H9 (cell line): Measurements from ENCODE around the gene GLMP. TPM values are rescaled to one million over a fixed set of nuclear protein-coding genes. Genes with fewer than 3 reads are reported as not detected.

Experiments used
- DNase-seq: peaks from one replicate; pipeline ENCODE4 v3.0.0-alpha.2; 2017
- H2AFZ ChIP-seq: one replicate; pipeline ENCODE4 v1.6.1; 2013; ENCODE audit warnings: mild to moderate bottlenecking, low read length, control low read depth, moderate library complexity
- H2AK5ac ChIP-seq: 2 replicates; pipeline ENCODE4 v1.6.1; 2013; ENCODE audit warnings: low read length, control low read depth, mixed read lengths; ENCODE audit not compliant: insufficient read length
- H2BK120ac ChIP-seq: one replicate; pipeline ENCODE4 v1.6.1; 2013; ENCODE audit warnings: low read depth, mild to moderate bottlenecking, low read length, control low read depth, inconsistent platforms; ENCODE audit not compliant: poor library complexity, severe bottlenecking
- H2BK12ac ChIP-seq: 2 replicates; pipeline ENCODE4 v1.6.1; 2013; ENCODE audit warnings: low read length, control low read depth, mixed read lengths, low read depth; ENCODE audit not compliant: insufficient read length
- H2BK15ac ChIP-seq: 2 replicates; pipeline ENCODE4 v1.6.1; 2013; ENCODE audit warnings: low read depth, low read length, control low read depth
- H2BK20ac ChIP-seq: one replicate; pipeline ENCODE4 v1.6.1; 2013; ENCODE audit warnings: low read depth, mild to moderate bottlenecking, low read length, control low read depth, inconsistent platforms; ENCODE audit not compliant: poor library complexity, severe bottlenecking
- H2BK5ac ChIP-seq: 2 replicates; pipeline ENCODE4 v1.6.1; 2013; ENCODE audit warnings: low read length, control low read depth, mixed read lengths; ENCODE audit not compliant: insufficient read length
- H3K14ac ChIP-seq: 2 replicates; pipeline ENCODE4 v1.6.1; 2013; ENCODE audit warnings: low read length, control low read depth; ENCODE audit not compliant: insufficient read depth
- H3K18ac ChIP-seq: 2 replicates; pipeline ENCODE4 v1.6.1; 2013; ENCODE audit warnings: low read depth, mild to moderate bottlenecking, mixed read lengths, low read length, control low read depth; ENCODE audit not compliant: insufficient read length
- H3K23ac ChIP-seq: 2 replicates; pipeline ENCODE4 v1.6.1; 2013; ENCODE audit warnings: low read length, control low read depth, mixed read lengths, low read depth; ENCODE audit not compliant: insufficient read length
- H3K23me2 ChIP-seq: 2 replicates; pipeline ENCODE4 v1.6.1; 2013; ENCODE audit warnings: low read depth, mild to moderate bottlenecking, mixed read lengths, low read length, control low read depth; ENCODE audit not compliant: insufficient read length, poor library complexity, severe bottlenecking
- H3K27ac ChIP-seq: 2 replicates; pipeline ENCODE4 v1.5.1; 2013; ENCODE audit warnings: low read length, control low read depth, mixed read lengths, low read depth; ENCODE audit not compliant: insufficient read length
- H3K27me3 ChIP-seq: 2 replicates; pipeline ENCODE4 v1.6.1; 2013; ENCODE audit warnings: low read length, control low read depth, inconsistent platforms; ENCODE audit not compliant: insufficient read depth
- H3K4ac ChIP-seq: 2 replicates; pipeline ENCODE4 v1.6.1; 2013; ENCODE audit warnings: low read depth, mild to moderate bottlenecking, control low read depth, inconsistent platforms, low read length, moderate library complexity
- H3K4me1 ChIP-seq: 2 replicates; pipeline ENCODE4 v1.6.1; 2013; ENCODE audit warnings: low read length, control low read depth, inconsistent platforms; ENCODE audit not compliant: insufficient read depth
- H3K4me2 ChIP-seq: 2 replicates; pipeline ENCODE4 v1.6.1; 2013; ENCODE audit warnings: low read length, control low read depth, mixed read lengths; ENCODE audit not compliant: insufficient read length, insufficient read depth
- H3K56ac ChIP-seq: 2 replicates; pipeline ENCODE4 v1.6.1; 2013; ENCODE audit warnings: low read depth, mild to moderate bottlenecking, mixed read lengths, low read length, control low read depth; ENCODE audit not compliant: insufficient read length
- H3K79me1 ChIP-seq: 2 replicates; pipeline ENCODE4 v1.6.1; 2013; ENCODE audit warnings: low read depth, mild to moderate bottlenecking, moderate library complexity, low read length, control low read depth, inconsistent platforms; ENCODE audit not compliant: insufficient read depth, poor library complexity, severe bottlenecking
- H3K79me2 ChIP-seq: 2 replicates; pipeline ENCODE4 v1.6.1; 2013; ENCODE audit warnings: low read length, control low read depth, inconsistent platforms; ENCODE audit not compliant: insufficient read depth
- H3K9ac ChIP-seq: 2 replicates; pipeline ENCODE4 v1.6.1; 2013; ENCODE audit warnings: low read length, control low read depth, mixed read lengths; ENCODE audit not compliant: insufficient read length; ENCODE audit errors: extremely low read depth
- H3K9me3 ChIP-seq: one replicate; pipeline ENCODE4 v1.6.1; 2013; ENCODE audit warnings: low read depth, low read length, inconsistent platforms; ENCODE audit not compliant: control insufficient read depth
- H3T11ph ChIP-seq: one replicate; pipeline ENCODE4 v1.6.1; 2013; ENCODE audit warnings: mild to moderate bottlenecking, low read length, control low read depth, inconsistent platforms
- H4K20me1 ChIP-seq: one replicate; pipeline ENCODE4 v1.6.1; 2013; ENCODE audit not compliant: control insufficient read depth, insufficient read length, insufficient read depth
- H4K5ac ChIP-seq: 2 replicates; pipeline ENCODE4 v1.6.1; 2013; ENCODE audit warnings: low read depth, mild to moderate bottlenecking, mixed read lengths, low read length, control low read depth; ENCODE audit not compliant: insufficient read length
- H4K8ac ChIP-seq: replicated peaks from 2 replicates; pipeline ENCODE4 v1.6.1; 2013; ENCODE audit warnings: low read length, control low read depth, mixed read lengths, low read depth; ENCODE audit not compliant: insufficient read length
- H4K91ac ChIP-seq: 2 replicates; pipeline ENCODE4 v1.6.1; 2013; ENCODE audit warnings: low read depth, mild to moderate bottlenecking, moderate library complexity, mixed read lengths, low read length, control low read depth; ENCODE audit not compliant: insufficient read length
- H3K27ac Mint-ChIP-seq, 3 experiments: 2 replicates in 2 of 3; 3 replicates in 1 of 3; pipeline ENCODE4 v1.8.0; 2020 to 2021; ENCODE audit warnings: mixed read lengths in 3 of 3, mild to moderate bottlenecking in 1 of 3, moderate library complexity in 1 of 3
- H3K27me3 Mint-ChIP-seq: 2 replicates; pipeline ENCODE4 v1.8.0; 2021; ENCODE audit warnings: low read depth, mild to moderate bottlenecking, moderate library complexity, mixed read lengths
- H3K36me3 Mint-ChIP-seq, 3 experiments: 2 replicates in 2 of 3; 3 replicates in 1 of 3; pipeline ENCODE4 v1.8.0; 2020 to 2021; ENCODE audit warnings: low read depth in 3 of 3, mixed read lengths in 3 of 3; ENCODE audit not compliant: insufficient read depth in 1 of 3
- H3K4me1 Mint-ChIP-seq, 2 experiments: 2 replicates each; pipeline ENCODE4 v1.8.0; 2020; ENCODE audit warnings: mixed read lengths in 2 of 2
- H3K4me3 Mint-ChIP-seq, 2 experiments: 2 replicates in 1 of 2; 3 replicates in 1 of 2; pipeline ENCODE4 v1.8.0; 2020 to 2021; ENCODE audit warnings: mild to moderate bottlenecking in 2 of 2, mixed read lengths in 2 of 2, moderate library complexity in 1 of 2
- H3K9me3 Mint-ChIP-seq, 2 experiments: 2 replicates in 1 of 2; 3 replicates in 1 of 2; pipeline ENCODE4 v1.8.0; 2020; ENCODE audit warnings: mild to moderate bottlenecking in 2 of 2, mixed read lengths in 2 of 2, moderate library complexity in 1 of 2
- CTCF ChIP-seq: fragments of 200-600 bp; sonication (generic); conservative IDR thresholded peaks from 3 replicates; pipeline ENCODE4 v1.8.0; 2021; ENCODE audit warnings: antibody characterized with exemption, mild to moderate bottlenecking
- WGBS: extraction: QIAGEN DNeasy Blood & Tissue Kit; methylation state at CpG from one replicate; pipeline ENCODE4 v1.1.7; 2013; ENCODE audit warnings: missing lambda C conversion rate, low lambda C conversion rate, mixed read lengths; ENCODE audit not compliant: insufficient read length; ENCODE audit errors: extremely low coverage; 5-methylcytosine and 5-hydroxymethylcytosine counted together
- total RNA-seq: library from RNA; stranded (reverse); gene quantifications from 2 replicates; pipeline ENCODE4 v1.2.1, GENCODE V29; 2021

GLMP gene
- total RNA-seq, 1 experiment from 2014 or later: 49.2 TPM

- no CpG with 5 or more reads among the region's 2 CpGs for WGBS
- Mint-ChIP-seq H3K36me3 (peaks cover 3 to 19% (median 12%) of the 10 kb centered on the region in 3 experiments; a peak in 5 of 7 replicates), H3K27me3 (peaks cover 4% of the 10 kb centered on the region; the same call in 1 of the 2 replicates), H3K4me1 (peaks cover 13 to 18% of the 10 kb centered on the region in 2 experiments), H3K4me3 (no peak overlapping the region), H3K9me3 (no peaks in the 10 kb centered on the region), H3K27ac (0 out of 7 replicates have a peak overlapping the region, but pooled peaks of 2 of the 3 experiments have one; percentile 71 to 86)
- no peak overlapping the region for H3K4ac ChIP-seq
- no peaks in the 10 kb centered on the region for H3K79me1 ChIP-seq
- H3K14ac ChIP-seq: no peak overlapping the region
- H3K9ac ChIP-seq: no peak overlapping the region
- no peaks in the 10 kb centered on the region for H3K27me3 ChIP-seq
- no peak overlapping the region for H3K27ac ChIP-seq
- no peak overlapping the region for H2AK5ac ChIP-seq
- H2BK20ac ChIP-seq: no peak overlapping the region
- TF ChIP-seq CTCF: no peak
- no peak overlapping the region for H3K56ac ChIP-seq
- no peak overlapping the region for H2BK120ac ChIP-seq
- no peak overlapping the region for H3K18ac ChIP-seq
- H2AFZ ChIP-seq: no peak overlapping the region
- no peak overlapping the region for H2BK5ac ChIP-seq
- H3K4me1 ChIP-seq: peaks cover 2% of the 10 kb centered on the region; the same call in 1 of the 2 replicates
- peaks cover 3% of the 10 kb centered on the region for H3K23me2 ChIP-seq
- no peaks in the 10 kb centered on the region for H4K20me1 ChIP-seq
- H3T11ph ChIP-seq: no peak overlapping the region
- H3K79me2 ChIP-seq: no peaks in the 10 kb centered on the region
- no peak overlapping the region for H3K23ac ChIP-seq
- no peak overlapping the region for H4K8ac ChIP-seq
- H3K4me2 ChIP-seq: no peak overlapping the region
- no peak overlapping the region for H2BK15ac ChIP-seq
- no peak overlapping the region for H4K91ac ChIP-seq
- H4K5ac ChIP-seq: no peak overlapping the region
- H2BK12ac ChIP-seq: no peak overlapping the region
- H3K9me3 ChIP-seq: no peaks in the 10 kb centered on the region
- DNase-seq: no peak
These were observed 51.4 kb downstream of the GLMP start for GRCh38 chr1:156244126-156244525.
